OCI-LY7 (cell line): ENCODE measurements around the gene SH3PXD2A. TPM values are rescaled to one million over a fixed set of nuclear protein-coding genes. Genes with fewer than 3 reads are reported as not detected.

Source experiments
- BruUV-seq: library from RNA; stranded (reverse); fragments of 400-500 nt; replicated peaks from 2 replicates; lab custom pipeline; 2021; lab: Mats Ljungman, UMichigan
- CTCF ChIA-PET: fragments of 300-600 bp; sonication (Branson Sonifier 250); formaldehyde crosslinking; loops from one replicate; lab custom pipeline; 2022; ENCODE audit warnings: antibody characterized with exemption; ENCODE audit not compliant: unreplicated experiment; lab: Charles Lee
- POLR2A ChIA-PET: fragments of 300-600 bp; sonication (Branson Sonifier 250); formaldehyde crosslinking; loops from one replicate; lab custom pipeline; 2022; ENCODE audit warnings: antibody characterized with exemption; lab: Charles Lee
- DNase-seq: peaks from one replicate; pipeline ENCODE4 v3.0.0-alpha.2; 2015; ENCODE audit warnings: low spot score
- H2AFZ ChIP-seq: fragments of 200-600 bp; sonication (generic), shearing (Covaris generic); 2 replicates; pipeline ENCODE4 v1.6.1; 2014; ENCODE audit warnings: mild to moderate bottlenecking, antibody characterized with exemption, low read length, moderate library complexity
- H3K27ac ChIP-seq: fragments of 200-600 bp; sonication (generic); 2 replicates; pipeline ENCODE4 v1.5.1; 2014; ENCODE audit warnings: mixed run types, low read depth, mild to moderate bottlenecking, moderate library complexity, low read length, inconsistent platforms; ENCODE audit not compliant: poor library complexity, severe bottlenecking
- H3K36me3 ChIP-seq: fragments of 200-600 bp; sonication (generic); 2 replicates; pipeline ENCODE4 v1.6.1; 2014; ENCODE audit warnings: mild to moderate bottlenecking, antibody characterized with exemption, low read length, moderate library complexity, mixed read lengths; ENCODE audit not compliant: insufficient read depth
- H3K4me1 ChIP-seq: fragments of 200-600 bp; sonication (generic); 2 replicates; pipeline ENCODE4 v1.5.1; 2014; ENCODE audit warnings: mild to moderate bottlenecking, low read length; ENCODE audit not compliant: insufficient read depth, poor library complexity, severe bottlenecking
- H3K4me2 ChIP-seq: fragments of 200-600 bp; sonication (generic); 2 replicates; pipeline ENCODE4 v1.6.1; 2014; ENCODE audit warnings: mild to moderate bottlenecking, low read length
- H3K4me3 ChIP-seq: fragments of 200-600 bp; sonication (generic); 2 replicates; pipeline ENCODE4 v1.5.1; 2014; ENCODE audit warnings: mild to moderate bottlenecking, low read depth, low read length; ENCODE audit not compliant: poor library complexity, severe bottlenecking
- H3K79me2 ChIP-seq: fragments of 200-600 bp; sonication (generic); 2 replicates; pipeline ENCODE4 v1.6.1; 2016; ENCODE audit warnings: low read depth, mild to moderate bottlenecking, low read length, moderate library complexity, mixed read lengths; ENCODE audit not compliant: insufficient read depth
- H3K9me2 ChIP-seq: fragments of 200-600 bp; sonication (generic); 2 replicates; pipeline ENCODE4 v1.6.1; 2016; ENCODE audit warnings: mild to moderate bottlenecking, low read length, mixed read lengths; ENCODE audit not compliant: insufficient read depth
- H3K9me3 ChIP-seq: fragments of 200-600 bp; sonication (generic); 2 replicates; pipeline ENCODE4 v1.6.1; 2014; ENCODE audit warnings: mild to moderate bottlenecking, mixed run types, low read length, mixed read lengths
- H4K20me1 ChIP-seq: fragments of 200-600 bp; sonication (generic); 2 replicates; pipeline ENCODE4 v1.6.1; 2014; ENCODE audit warnings: mild to moderate bottlenecking, antibody characterized with exemption, low read length, moderate library complexity, mixed read lengths; ENCODE audit not compliant: insufficient read depth
- EZH2phosphoT487 ChIP-seq: fragments of 200-600 bp; sonication (generic); IDR thresholded peaks from 2 replicates; pipeline ENCODE4 v1.6.1; 2018; ENCODE audit warnings: low read depth, borderline replicate concordance, mild to moderate bottlenecking, mixed run types, antibody characterized with exemption, low read length, moderate library complexity, mixed read lengths
- intact Hi-C: fragments of 100-400 bp; cut with micrococcal nuclease; formaldehyde crosslinking; loops from one replicate; pipeline ENCODE4 v1.10.0; 2022; ENCODE audit not compliant: unreplicated experiment
- total RNA-seq, 2 experiments: library from RNA; depleted of rRNA in 1 of 2; stranded (reverse); fragments of >200 nt in 1 of 2; shearing (Covaris generic) in 1 of 2; gene quantifications; 2 replicates each; pipeline ENCODE4 v1.2.3, GENCODE V29; 2014 to 2022
- TF ChIP-seq, protein P1 (sequence below): fragments of 200-600 bp; sonication (generic); conservative IDR thresholded peaks from 2 replicates; pipeline ENCODE4 v1.5.1; 2014; ENCODE audit warnings: mild to moderate bottlenecking, antibody characterized with exemption, low read length, moderate library complexity, mixed read lengths

SH3PXD2A gene
- total RNA-seq, 2 experiments from 2014 or later: 0.85 to 5.9 TPM

DNA sequence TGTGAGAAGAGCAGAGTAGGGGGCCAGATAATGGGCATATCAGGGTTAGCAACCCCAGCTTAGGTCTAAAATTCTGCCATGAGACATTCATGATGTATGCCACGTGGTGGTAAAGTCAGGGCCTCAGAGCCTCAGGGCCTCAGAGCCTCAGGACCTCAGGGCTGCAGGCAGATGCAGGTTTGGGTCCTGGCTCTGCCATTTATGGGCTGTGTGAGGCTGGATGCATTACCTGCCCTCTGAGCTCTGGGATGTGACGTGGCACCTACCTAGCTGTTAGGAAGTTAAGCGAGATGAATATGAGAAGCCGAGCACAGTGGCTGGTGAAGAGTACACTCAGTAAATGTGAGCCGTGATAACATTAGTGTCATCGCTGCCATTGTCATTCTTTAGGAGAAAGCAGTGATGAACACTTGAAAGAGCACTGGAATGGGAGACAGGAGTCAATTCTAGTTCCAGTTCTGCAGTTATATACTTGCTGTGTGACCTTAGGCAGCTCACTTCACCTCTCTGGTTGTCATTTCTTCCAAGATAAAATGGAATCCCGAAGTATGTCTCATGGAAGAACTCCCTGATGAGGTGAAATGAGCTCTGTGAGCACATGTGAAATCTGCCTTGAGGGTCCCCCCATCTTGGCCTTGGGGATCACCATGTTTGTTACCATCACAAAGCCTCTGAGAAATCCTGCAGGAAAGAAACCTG is 127.2 kb downstream of the SH3PXD2A start:
- H3K9me2 ChIP-seq: no peaks in the 10 kb centered on the region
- no peaks in the 10 kb centered on the region for H3K9me3 ChIP-seq
- H3K4me3 ChIP-seq: no peak overlapping the region
- H2AFZ ChIP-seq: no peak overlapping the region
- no peak for TF ChIP-seq EZH2phosphoT487
- TF ChIP-seq, protein P1, sequence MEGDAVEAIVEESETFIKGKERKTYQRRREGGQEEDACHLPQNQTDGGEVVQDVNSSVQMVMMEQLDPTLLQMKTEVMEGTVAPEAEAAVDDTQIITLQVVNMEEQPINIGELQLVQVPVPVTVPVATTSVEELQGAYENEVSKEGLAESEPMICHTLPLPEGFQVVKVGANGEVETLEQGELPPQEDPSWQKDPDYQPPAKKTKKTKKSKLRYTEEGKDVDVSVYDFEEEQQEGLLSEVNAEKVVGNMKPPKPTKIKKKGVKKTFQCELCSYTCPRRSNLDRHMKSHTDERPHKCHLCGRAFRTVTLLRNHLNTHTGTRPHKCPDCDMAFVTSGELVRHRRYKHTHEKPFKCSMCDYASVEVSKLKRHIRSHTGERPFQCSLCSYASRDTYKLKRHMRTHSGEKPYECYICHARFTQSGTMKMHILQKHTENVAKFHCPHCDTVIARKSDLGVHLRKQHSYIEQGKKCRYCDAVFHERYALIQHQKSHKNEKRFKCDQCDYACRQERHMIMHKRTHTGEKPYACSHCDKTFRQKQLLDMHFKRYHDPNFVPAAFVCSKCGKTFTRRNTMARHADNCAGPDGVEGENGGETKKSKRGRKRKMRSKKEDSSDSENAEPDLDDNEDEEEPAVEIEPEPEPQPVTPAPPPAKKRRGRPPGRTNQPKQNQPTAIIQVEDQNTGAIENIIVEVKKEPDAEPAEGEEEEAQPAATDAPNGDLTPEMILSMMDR: no peak
- H3K4me1 ChIP-seq: no peaks in the 10 kb centered on the region
- DNase-seq: no peak
- BruUV-seq: no TSS peak
- CTCF ChIA-PET: no interaction called here
- no peaks in the 10 kb centered on the region for H4K20me1 ChIP-seq
- intact Hi-C loops: no loop called here
- no peaks in the 10 kb centered on the region for H3K79me2 ChIP-seq
- POLR2A ChIA-PET: interaction anchor here (0.6 to 1.0 kb wide), 3 partner anchors 20 to 813 kb away, joined by 3 to 4 read pairs (median 4); no protein-coding TSS in a partner anchor
- H3K36me3 ChIP-seq: no peaks in the 10 kb centered on the region
- no peak overlapping the region for H3K27ac ChIP-seq
- no peak overlapping the region for H3K4me2 ChIP-seq

DNA sequence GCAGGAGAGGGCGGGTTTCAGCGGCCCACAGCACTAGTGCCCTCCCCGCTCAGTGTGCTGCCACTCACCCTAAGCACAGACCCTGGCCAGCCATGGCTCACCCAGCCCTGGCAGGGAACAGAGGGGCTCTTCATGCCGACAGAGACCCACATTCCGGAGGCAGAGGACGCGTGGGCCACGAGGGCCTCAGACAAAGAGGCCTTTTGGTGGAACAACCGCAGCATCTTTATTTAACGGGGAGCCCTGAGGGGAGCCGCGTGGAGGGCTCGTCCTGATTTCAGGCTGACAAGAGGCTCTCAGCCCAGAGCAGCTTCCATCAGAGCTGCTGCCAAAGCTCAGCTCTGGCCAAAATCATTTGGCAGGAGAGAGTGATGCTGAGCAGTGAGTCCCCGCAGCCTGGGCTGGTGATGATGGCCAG is 127.8 kb downstream of the SH3PXD2A start:
- H3K36me3 ChIP-seq: no peaks in the 10 kb centered on the region
- no peak for DNase-seq
- no peaks in the 10 kb centered on the region for H3K9me2 ChIP-seq
- H3K4me3 ChIP-seq: no peak overlapping the region
- H3K27ac ChIP-seq: no peak overlapping the region
- TF ChIP-seq, protein P1: no peak
- TF ChIP-seq EZH2phosphoT487: no peak
- H3K4me2 ChIP-seq: no peak overlapping the region
- BruUV-seq: no TSS peak
- intact Hi-C loops: no loop called here
- H3K79me2 ChIP-seq: no peaks in the 10 kb centered on the region
- H3K9me3 ChIP-seq: no peaks in the 10 kb centered on the region
- no peak overlapping the region for H2AFZ ChIP-seq
- POLR2A ChIA-PET: no interaction called here
- no peaks in the 10 kb centered on the region for H4K20me1 ChIP-seq
- CTCF ChIA-PET: no interaction called here
- no peaks in the 10 kb centered on the region for H3K4me1 ChIP-seq

DNA sequence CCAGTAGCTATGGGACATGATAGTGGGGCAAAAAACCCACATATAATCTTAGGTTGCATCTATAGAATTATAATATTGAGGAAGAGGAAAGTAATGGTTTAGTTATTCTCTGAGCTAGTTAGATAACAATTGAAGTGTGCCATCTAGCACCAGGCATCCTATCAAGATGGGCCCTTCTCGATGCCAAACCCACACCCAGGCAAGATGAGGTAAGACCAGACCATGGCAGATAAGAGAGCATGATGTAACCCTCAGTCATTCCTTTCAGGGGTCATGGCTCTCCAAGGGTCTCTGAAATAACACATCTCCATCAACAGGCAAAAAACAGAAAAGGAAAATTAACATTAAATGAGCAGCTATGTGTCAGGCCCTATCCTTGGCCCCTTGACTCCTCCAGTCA is 128.7 kb downstream of the SH3PXD2A start:
- intact Hi-C loops: no loop called here
- no peak overlapping the region for H2AFZ ChIP-seq
- no peaks in the 10 kb centered on the region for H4K20me1 ChIP-seq
- no peaks in the 10 kb centered on the region for H3K79me2 ChIP-seq
- H3K4me2 ChIP-seq: no peak overlapping the region
- CTCF ChIA-PET: no interaction called here
- H3K9me2 ChIP-seq: no peaks in the 10 kb centered on the region
- BruUV-seq: no TSS peak
- no peak for TF ChIP-seq EZH2phosphoT487
- TF ChIP-seq, protein P1: no peak
- POLR2A ChIA-PET: interaction anchor here (0.8 kb wide), 1 partner anchor 14 kb away, joined by 3 read pairs; no protein-coding TSS in a partner anchor
- H3K4me1 ChIP-seq: no peaks in the 10 kb centered on the region
- H3K36me3 ChIP-seq: no peaks in the 10 kb centered on the region
- no peak overlapping the region for H3K4me3 ChIP-seq
- no peak for DNase-seq
- H3K9me3 ChIP-seq: no peaks in the 10 kb centered on the region
- H3K27ac ChIP-seq: no peak overlapping the region
